ENCODE data around the gene DSN1. TPM values are rescaled to one million over a fixed set of nuclear protein-coding genes. Genes with fewer than 3 reads are reported as not detected.

DSN1 gene
- polyA plus RNA-seq, 1 of the 3 experiments (the other 2 are of a cell fraction) = 7.3 TPM

GRCh38 chr20:36760647-36761046 lies 12.9 kb downstream of the DSN1 start:
- H3K4me2 ChIP-seq = no peak overlapping the region
- no peak overlapping the region for H2AFZ ChIP-seq (ENCODE audit: low read depth)
- 94% methylated on average over 6 of the region's 6 CpGs for WGBS (ENCODE audit: low lambda C conversion rate)
- no peaks in the 10 kb centered on the region for H3K79me2 ChIP-seq (ENCODE audit: insufficient read depth)
- no peaks in the 10 kb centered on the region for H3K9me2 ChIP-seq
- no peaks in the 10 kb centered on the region for H3K9me3 ChIP-seq
- H3F3A ChIP-seq (replicated peaks; ENCODE audit: insufficient read depth) = peaks cover 7% of the 10 kb centered on the region
- no peak for DNase-seq
- H3K36me3 ChIP-seq (replicated peaks in 1 of 2; ENCODE audit: control insufficient read depth in 1 of 2, insufficient read depth in 2 of 2, low read length in 1 of 2) = peaks cover 0 to 26% of the 10 kb centered on the region in 2 experiments
- no peak overlapping the region for H3K4me3 ChIP-seq (ENCODE audit: low read depth in 2 of 2, low read length in 1 of 2)
- CTCF ChIA-PET = interaction anchor here (0.7 kb wide), 1 partner anchor 103 kb away, joined by 4 read pairs; a partner anchor contains a TSS
- no peaks in the 10 kb centered on the region for H3K27me3 ChIP-seq (ENCODE audit: insufficient read depth)
- POLR2A ChIA-PET = no interaction called here
- H3K4me1 ChIP-seq (ENCODE audit: control insufficient read depth in 1 of 2, insufficient read depth in 2 of 2, low read depth in 1 of 2, low read length in 1 of 2) = no peaks in the 10 kb centered on the region
- H3K9ac ChIP-seq = no peak overlapping the region
- H4K20me1 ChIP-seq (ENCODE audit: insufficient read depth) = no peaks in the 10 kb centered on the region
- no peak for TF ChIP-seq SMC3 (IDR thresholded peaks at IDR 0.05; ENCODE audit: low read depth, low read length)
- TF ChIP-seq REST (IDR thresholded peaks at IDR 0.05; ENCODE audit: low read depth, low read length) = no peak
- no peak for TF ChIP-seq PBX3 (IDR thresholded peaks at IDR 0.05)
- no peak for TF ChIP-seq RXRA (IDR thresholded peaks at IDR 0.05; ENCODE audit: borderline replicate concordance, low read depth)
- TF ChIP-seq, protein P1, sequence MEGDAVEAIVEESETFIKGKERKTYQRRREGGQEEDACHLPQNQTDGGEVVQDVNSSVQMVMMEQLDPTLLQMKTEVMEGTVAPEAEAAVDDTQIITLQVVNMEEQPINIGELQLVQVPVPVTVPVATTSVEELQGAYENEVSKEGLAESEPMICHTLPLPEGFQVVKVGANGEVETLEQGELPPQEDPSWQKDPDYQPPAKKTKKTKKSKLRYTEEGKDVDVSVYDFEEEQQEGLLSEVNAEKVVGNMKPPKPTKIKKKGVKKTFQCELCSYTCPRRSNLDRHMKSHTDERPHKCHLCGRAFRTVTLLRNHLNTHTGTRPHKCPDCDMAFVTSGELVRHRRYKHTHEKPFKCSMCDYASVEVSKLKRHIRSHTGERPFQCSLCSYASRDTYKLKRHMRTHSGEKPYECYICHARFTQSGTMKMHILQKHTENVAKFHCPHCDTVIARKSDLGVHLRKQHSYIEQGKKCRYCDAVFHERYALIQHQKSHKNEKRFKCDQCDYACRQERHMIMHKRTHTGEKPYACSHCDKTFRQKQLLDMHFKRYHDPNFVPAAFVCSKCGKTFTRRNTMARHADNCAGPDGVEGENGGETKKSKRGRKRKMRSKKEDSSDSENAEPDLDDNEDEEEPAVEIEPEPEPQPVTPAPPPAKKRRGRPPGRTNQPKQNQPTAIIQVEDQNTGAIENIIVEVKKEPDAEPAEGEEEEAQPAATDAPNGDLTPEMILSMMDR (IDR thresholded peaks at IDR 0.05) = no peak
- TF ChIP-seq, protein P2, sequence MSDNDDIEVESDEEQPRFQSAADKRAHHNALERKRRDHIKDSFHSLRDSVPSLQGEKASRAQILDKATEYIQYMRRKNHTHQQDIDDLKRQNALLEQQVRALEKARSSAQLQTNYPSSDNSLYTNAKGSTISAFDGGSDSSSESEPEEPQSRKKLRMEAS (IDR thresholded peaks at IDR 0.05; ENCODE audit: low read depth) = no peak
- no peak for TF ChIP-seq YY1 (IDR thresholded peaks at IDR 0.05; ENCODE audit: low read depth)
- no peak for TF ChIP-seq TAF1 (IDR thresholded peaks at IDR 0.05; ENCODE audit: borderline replicate concordance, low read depth, low read length)
- no peak for TF ChIP-seq RAD21 (IDR thresholded peaks at IDR 0.05; ENCODE audit: low read length)
- TF ChIP-seq, protein P3, sequence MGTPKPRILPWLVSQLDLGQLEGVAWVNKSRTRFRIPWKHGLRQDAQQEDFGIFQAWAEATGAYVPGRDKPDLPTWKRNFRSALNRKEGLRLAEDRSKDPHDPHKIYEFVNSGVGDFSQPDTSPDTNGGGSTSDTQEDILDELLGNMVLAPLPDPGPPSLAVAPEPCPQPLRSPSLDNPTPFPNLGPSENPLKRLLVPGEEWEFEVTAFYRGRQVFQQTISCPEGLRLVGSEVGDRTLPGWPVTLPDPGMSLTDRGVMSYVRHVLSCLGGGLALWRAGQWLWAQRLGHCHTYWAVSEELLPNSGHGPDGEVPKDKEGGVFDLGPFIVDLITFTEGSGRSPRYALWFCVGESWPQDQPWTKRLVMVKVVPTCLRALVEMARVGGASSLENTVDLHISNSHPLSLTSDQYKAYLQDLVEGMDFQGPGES (IDR thresholded peaks at IDR 0.05; ENCODE audit: low read depth, low read length) = no peak
- TF ChIP-seq GABPA (IDR thresholded peaks at IDR 0.05; ENCODE audit: low read depth) = no peak
- TF ChIP-seq, protein P4, sequence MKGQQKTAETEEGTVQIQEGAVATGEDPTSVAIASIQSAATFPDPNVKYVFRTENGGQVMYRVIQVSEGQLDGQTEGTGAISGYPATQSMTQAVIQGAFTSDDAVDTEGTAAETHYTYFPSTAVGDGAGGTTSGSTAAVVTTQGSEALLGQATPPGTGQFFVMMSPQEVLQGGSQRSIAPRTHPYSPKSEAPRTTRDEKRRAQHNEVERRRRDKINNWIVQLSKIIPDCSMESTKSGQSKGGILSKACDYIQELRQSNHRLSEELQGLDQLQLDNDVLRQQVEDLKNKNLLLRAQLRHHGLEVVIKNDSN (IDR thresholded peaks at IDR 0.05; ENCODE audit: borderline replicate concordance, low read depth) = no peak
- no peak for TF ChIP-seq USF2 (IDR thresholded peaks at IDR 0.05; ENCODE audit: borderline replicate concordance, low read depth, low read length)
- no peak for TF ChIP-seq ZBTB33 (IDR thresholded peaks at IDR 0.05; ENCODE audit: borderline replicate concordance, low read depth)
- no peak for TF ChIP-seq RFX5 (IDR thresholded peaks at IDR 0.05; ENCODE audit: low read length)
- no peak for TF ChIP-seq NFIC (IDR thresholded peaks at IDR 0.05; ENCODE audit: borderline replicate concordance)
- TF ChIP-seq MEF2A (IDR thresholded peaks at IDR 0.05; ENCODE audit: borderline replicate concordance, low read depth) = no peak
- H3K27ac ChIP-seq (ENCODE audit: low read depth in 2 of 2, low read length in 1 of 2) = no peak overlapping the region
